Panc1 (cell line): ENCODE data around the gene SFTPB. TPM values are rescaled to one million over a fixed set of nuclear protein-coding genes. Genes with fewer than 3 reads are reported as not detected.

Experiments
- ATAC-seq: fragments of 200-7000 bp; cut with Tn5 transposase; 2 replicates; pipeline ENCODE4 v1.9.1; 2020; ENCODE audit warnings: mild to moderate bottlenecking, moderate library complexity
- BruUV-seq: library from RNA; stranded (reverse); fragments of 400-500 nt; replicated peaks from 2 replicates; lab custom pipeline; 2021; lab: Mats Ljungman, UMichigan
- CTCF ChIA-PET: fragments of 300-600 bp; sonication (Branson Sonifier 250); formaldehyde crosslinking; loops from one replicate; lab custom pipeline; 2022; ENCODE audit warnings: antibody characterized with exemption; lab: Charles Lee
- POLR2A ChIA-PET: fragments of 300-600 bp; sonication (Branson Sonifier 250); formaldehyde crosslinking; loops from one replicate; lab custom pipeline; 2022; ENCODE audit warnings: antibody characterized with exemption; lab: Charles Lee
- DNase-seq: peaks from one replicate; pipeline ENCODE4 v3.0.0-alpha.2; 2010; ENCODE audit warnings: low read depth, low spot score
- H3K27ac ChIP-seq: 2 replicates; pipeline ENCODE4 v1.5.1; 2011; ENCODE audit warnings: mild to moderate bottlenecking, low read length, inconsistent platforms
- H3K27me3 ChIP-seq: fragments of 200-500 bp; sonication (Bioruptor generic); 2 replicates; pipeline ENCODE4 v1.6.0; 2014; ENCODE audit warnings: low read length, inconsistent platforms; ENCODE audit not compliant: control insufficient read depth, insufficient read depth
- H3K36me3 ChIP-seq: fragments of 200-500 bp; sonication (Bioruptor generic); 2 replicates; pipeline ENCODE4 v1.5.1; 2014; ENCODE audit warnings: inconsistent platforms, mild to moderate bottlenecking, low read length, moderate library complexity; ENCODE audit not compliant: control insufficient read depth, insufficient read depth
- H3K4me1 ChIP-seq: 2 replicates; pipeline ENCODE4 v1.5.1; 2011; ENCODE audit warnings: inconsistent platforms, mild to moderate bottlenecking, low read length, moderate library complexity; ENCODE audit not compliant: control insufficient read depth, insufficient read depth
- H3K4me3 ChIP-seq, 2 experiments: 2 replicates each; pipeline ENCODE4 v1.5.1; 2011 to 2012; ENCODE audit warnings: low read depth in 2 of 2, low read length in 2 of 2, mild to moderate bottlenecking in 2 of 2, inconsistent platforms in 1 of 2, moderate library complexity in 1 of 2
- H3K9me3 ChIP-seq: fragments of 200-500 bp; sonication (Bioruptor generic); 2 replicates; pipeline ENCODE4 v1.5.1; 2014; ENCODE audit warnings: low read depth, mild to moderate bottlenecking, inconsistent platforms, low read length, moderate library complexity; ENCODE audit not compliant: control insufficient read depth, insufficient read depth
- CTCF ChIP-seq: fragments of 450-650 bp; IDR thresholded peaks from 2 replicates; pipeline ENCODE4 v1.5.1; 2017; ENCODE audit warnings: mild to moderate bottlenecking
- POLR2AphosphoS5 ChIP-seq: IDR thresholded peaks from 2 replicates; pipeline ENCODE4 v1.6.1; 2012; ENCODE audit warnings: mild to moderate bottlenecking, low read depth, low read length, moderate library complexity
- REST ChIP-seq, 2 experiments: IDR thresholded peaks; 2 replicates each; pipeline ENCODE4 v1.6.1; 2011 to 2012; ENCODE audit warnings: low read depth in 2 of 2, control low read depth in 1 of 2, low read length in 1 of 2, mild to moderate bottlenecking in 1 of 2, moderate library complexity in 1 of 2; ENCODE audit not compliant: insufficient read depth in 1 of 2
- SIN3A ChIP-seq: IDR thresholded peaks from 2 replicates; pipeline ENCODE4 v1.6.1; 2012; ENCODE audit warnings: low read depth, mild to moderate bottlenecking, low read length, moderate library complexity, borderline replicate concordance; ENCODE audit not compliant: insufficient read depth
- TCF7L2 ChIP-seq: IDR thresholded peaks from 2 replicates; pipeline ENCODE4 v1.6.1; 2011; ENCODE audit warnings: mild to moderate bottlenecking, low read depth, low read length, inconsistent platforms
- in situ Hi-C: cut with HindIII; loops from 2 replicates; pipeline ENCODE4 v1.10.0; 2016; ENCODE audit warnings: low sequenced_read_pairs, low pct_unique_long_range_greater_than_20kb
- intact Hi-C: fragments of 100-400 bp; cut with micrococcal nuclease; formaldehyde crosslinking; loops from one replicate; pipeline ENCODE4 v1.10.0; 2022; ENCODE audit not compliant: unreplicated experiment
- total RNA-seq: library from RNA; stranded (reverse); gene quantifications from one replicate; pipeline ENCODE4 v1.2.1, GENCODE V29; 2021; ENCODE audit not compliant: unreplicated experiment

Gene SFTPB
- total RNA-seq, 1 experiment from 2014 or later = 5.6 TPM

GRCh38 chr2:85710687-85711577 is 42.9 kb upstream of the SFTPB start:
- TF ChIP-seq POLR2AphosphoS5 (no peak), CTCF (no peak), SIN3A (no peak), REST (IDR thresholded peaks at IDR 0.05; ENCODE audit: insufficient read depth in 1 of 2, low read depth in 2 of 2, low read length in 1 of 2) (no peak), TCF7L2 (no peak)
- DNase-seq (no peak), ATAC-seq (no peak)
- peaks cover 2% of the 10 kb centered on the region; the same call in 1 of the 2 replicates for H3K27me3 ChIP-seq
- intact Hi-C loops = no loop called here
- POLR2A ChIA-PET = interaction anchor here (0.5 kb wide), 1 partner anchor 36 kb away, joined by 3 read pairs; no protein-coding TSS in a partner anchor
- H3K4me1 ChIP-seq = no peaks in the 10 kb centered on the region
- CTCF ChIA-PET = no interaction called here
- H3K36me3 ChIP-seq = no peaks in the 10 kb centered on the region
- H3K4me3 ChIP-seq = no peak overlapping the region
- in situ Hi-C loops = no loop called here
- no peaks in the 10 kb centered on the region for H3K9me3 ChIP-seq
- no TSS peak for BruUV-seq
- no peak overlapping the region for H3K27ac ChIP-seq

GRCh38 chr2:85709401-85709811 is 41.4 kb upstream of the SFTPB start:
- ATAC-seq (no peak), DNase-seq (no peak)
- intact Hi-C loops = no loop called here
- no peaks in the 10 kb centered on the region for H3K9me3 ChIP-seq
- H3K36me3 ChIP-seq = no peaks in the 10 kb centered on the region
- H3K27me3 ChIP-seq = peaks cover 2% of the 10 kb centered on the region; the same call in 1 of the 2 replicates
- BruUV-seq = no TSS peak
- CTCF ChIA-PET = no interaction called here
- H3K4me3 ChIP-seq = no peak overlapping the region
- no peak overlapping the region for H3K27ac ChIP-seq
- in situ Hi-C loops = loop anchor here (5.0 kb wide), 1 partner anchor 52 kb away; no protein-coding TSS in a partner anchor
- POLR2A ChIA-PET = no interaction called here
- no peaks in the 10 kb centered on the region for H3K4me1 ChIP-seq
- TF ChIP-seq SIN3A (no peak), TCF7L2 (no peak), POLR2AphosphoS5 (no peak)
